Measurements from ENCODE around the gene DLG2.
"Not testable (repeated sequence)": the region's sequence is repeated elsewhere in the genome, so short reads cannot be mapped to it uniquely, and the experiment has no call there.

DLG2 gene

GRCh38 chr11:85316967-85317366 is 310.2 kb downstream of the DLG2 start:
- DNase-seq (ENCODE audit: low read depth): no peak

GRCh38 chr11:85313741-85314140 is 313.4 kb downstream of the DLG2 start:
- DNase-seq (ENCODE audit: low read depth): no peak

- DNase-seq (ENCODE audit: low read depth): no peak
Measured at GRCh38 chr11:85310479-85310878, 316.7 kb downstream of the DLG2 start.

GRCh38 chr11:85307366-85307765 is 319.8 kb downstream of the DLG2 start:
- no peak for DNase-seq (ENCODE audit: low read depth)

GRCh38 chr11:85301895-85302678 is 325.1 kb downstream of the DLG2 start:
- DNase-seq (ENCODE audit: low read depth): no peak

- DNase-seq (ENCODE audit: low read depth): no peak
Measured at GRCh38 chr11:85299258-85299942, 327.7 kb downstream of the DLG2 start.

- DNase-seq (ENCODE audit: low read depth): no peak
Measured at GRCh38 chr11:85295694-85296271, 331.4 kb downstream of the DLG2 start.

- no peak for DNase-seq (ENCODE audit: low read depth)
Measured at GRCh38 chr11:85281550-85281949, 345.6 kb downstream of the DLG2 start.

GRCh38 chr11:85279267-85279666 is 347.9 kb downstream of the DLG2 start:
- no peak for DNase-seq (ENCODE audit: low read depth)

GRCh38 chr11:85277693-85278092 is 349.5 kb downstream of the DLG2 start:
- DNase-seq (ENCODE audit: low read depth): no peak

GRCh38 chr11:85276332-85276731 is 350.8 kb downstream of the DLG2 start:
- no peak for DNase-seq (ENCODE audit: low read depth)

- DNase-seq (ENCODE audit: low read depth): not testable (repeated sequence)
Measured at GRCh38 chr11:85270315-85270714, 356.8 kb downstream of the DLG2 start.

GRCh38 chr11:85269109-85269508 is 358.0 kb downstream of the DLG2 start:
- no peak for DNase-seq (ENCODE audit: low read depth)

GRCh38 chr11:85266646-85267045 is 360.5 kb downstream of the DLG2 start:
- DNase-seq (ENCODE audit: low read depth): no peak

GRCh38 chr11:85263328-85263727 is 363.8 kb downstream of the DLG2 start:
- no peak for DNase-seq (ENCODE audit: low read depth)

GRCh38 chr11:85257837-85258236 is 369.3 kb downstream of the DLG2 start:
- no peak for DNase-seq (ENCODE audit: low read depth)

- no peak for DNase-seq (ENCODE audit: low read depth)
Measured at GRCh38 chr11:85256433-85256832, 370.7 kb downstream of the DLG2 start.

GRCh38 chr11:85249482-85249881 is 377.7 kb downstream of the DLG2 start:
- DNase-seq (ENCODE audit: low read depth): no peak

GRCh38 chr11:85247797-85248196 is 379.3 kb downstream of the DLG2 start:
- no peak for DNase-seq (ENCODE audit: low read depth)

- DNase-seq (ENCODE audit: low read depth): no peak
Measured at GRCh38 chr11:85238906-85239305, 388.2 kb downstream of the DLG2 start.

GRCh38 chr11:85238038-85238437 is 389.1 kb downstream of the DLG2 start:
- DNase-seq (ENCODE audit: low read depth): not testable (repeated sequence)

- DNase-seq (ENCODE audit: low read depth): no peak
Measured at GRCh38 chr11:85236211-85236610, 390.9 kb downstream of the DLG2 start.

- DNase-seq (ENCODE audit: low read depth): no peak
Measured at GRCh38 chr11:85232559-85232958, 394.6 kb downstream of the DLG2 start.

Data from stimulated activated CD4-positive, alpha-beta T cell treated with anti-CD3 and anti-CD28 coated beads, Interleukin-2, amount 100 ng/mL, for 4 hours (primary cell).